KMS-11 (cell line): ENCODE results near the gene PTPRN2.

ENCODE experiments used
- H2AFZ ChIP-seq: fragments of 200-600 bp; sonication (generic); 2 replicates; pipeline ENCODE4 v1.6.1; 2016; ENCODE audit warnings: antibody characterized with exemption, mixed run types, low read depth
- H3K27ac ChIP-seq: fragments of 200-600 bp; sonication (generic); 2 replicates; pipeline ENCODE4 v1.6.1; 2016; ENCODE audit warnings: mild to moderate bottlenecking, mixed run types
- H3K27me3 ChIP-seq: fragments of 200-600 bp; sonication (generic); 2 replicates; pipeline ENCODE4 v1.6.1; 2017; ENCODE audit warnings: mild to moderate bottlenecking, low read depth, mixed run types, moderate library complexity; ENCODE audit not compliant: insufficient read depth
- H3K36me3 ChIP-seq: fragments of 200-600 bp; sonication (generic); 2 replicates; pipeline ENCODE4 v1.6.1; 2017; ENCODE audit warnings: mild to moderate bottlenecking, mixed run types; ENCODE audit not compliant: insufficient read depth
- H3K4me1 ChIP-seq: fragments of 200-600 bp; sonication (generic); 2 replicates; pipeline ENCODE4 v1.6.1; 2016; ENCODE audit warnings: mild to moderate bottlenecking, low read depth, mixed run types; ENCODE audit not compliant: poor library complexity, severe bottlenecking
- H3K4me2 ChIP-seq: fragments of 200-600 bp; sonication (generic); 2 replicates; pipeline ENCODE4 v1.7.0; 2016; ENCODE audit warnings: mild to moderate bottlenecking, mixed run types
- H3K4me3 ChIP-seq: fragments of 200-600 bp; sonication (generic); IDR thresholded peaks from 2 replicates; pipeline ENCODE4 v1.6.1; 2017; ENCODE audit warnings: low read depth, low read length, mixed read lengths; ENCODE audit not compliant: insufficient read depth
- H3K79me2 ChIP-seq: fragments of 200-600 bp; sonication (generic); 2 replicates; pipeline ENCODE4 v1.6.1; 2016; ENCODE audit warnings: low read depth, mixed run types; ENCODE audit not compliant: insufficient read depth
- H3K9ac ChIP-seq: fragments of 200-600 bp; sonication (generic); 2 replicates; pipeline ENCODE4 v1.6.1; 2016; ENCODE audit warnings: mild to moderate bottlenecking, mixed run types
- H4K20me1 ChIP-seq: fragments of 200-600 bp; sonication (generic); 2 replicates; pipeline ENCODE4 v1.6.1; 2016; ENCODE audit warnings: mild to moderate bottlenecking, mixed run types; ENCODE audit not compliant: insufficient read depth
- TF ChIP-seq, protein P1 (sequence below): fragments of 200-600 bp; sonication (generic); conservative IDR thresholded peaks from 2 replicates; pipeline ENCODE4 v1.6.1; 2017; ENCODE audit warnings: low read depth, mild to moderate bottlenecking, antibody characterized with exemption, low read length, moderate library complexity, mixed read lengths

The PTPRN2 gene

DNA sequence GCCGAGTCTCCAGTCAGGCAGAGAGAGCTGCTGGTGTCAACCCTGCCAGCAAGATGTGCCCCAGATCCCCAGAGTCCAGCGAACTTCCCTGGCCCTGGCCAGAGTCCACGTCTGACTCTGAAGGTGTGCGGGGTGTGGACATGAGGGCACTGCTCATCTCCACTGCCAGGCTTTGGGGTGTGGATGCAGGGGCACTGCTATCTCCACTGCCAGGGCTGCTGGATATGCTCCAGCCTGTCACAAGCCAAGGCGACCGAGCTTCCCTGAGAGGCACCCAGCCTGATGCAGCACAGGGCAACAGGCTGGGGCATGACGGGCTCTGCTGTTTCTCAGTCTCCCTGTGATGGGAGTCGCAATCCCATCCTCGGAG is 596.8 kb downstream of the PTPRN2 start:
- H3K79me2 ChIP-seq = no peaks in the 10 kb centered on the region
- H3K27ac ChIP-seq = no peak overlapping the region
- TF ChIP-seq, protein P1, sequence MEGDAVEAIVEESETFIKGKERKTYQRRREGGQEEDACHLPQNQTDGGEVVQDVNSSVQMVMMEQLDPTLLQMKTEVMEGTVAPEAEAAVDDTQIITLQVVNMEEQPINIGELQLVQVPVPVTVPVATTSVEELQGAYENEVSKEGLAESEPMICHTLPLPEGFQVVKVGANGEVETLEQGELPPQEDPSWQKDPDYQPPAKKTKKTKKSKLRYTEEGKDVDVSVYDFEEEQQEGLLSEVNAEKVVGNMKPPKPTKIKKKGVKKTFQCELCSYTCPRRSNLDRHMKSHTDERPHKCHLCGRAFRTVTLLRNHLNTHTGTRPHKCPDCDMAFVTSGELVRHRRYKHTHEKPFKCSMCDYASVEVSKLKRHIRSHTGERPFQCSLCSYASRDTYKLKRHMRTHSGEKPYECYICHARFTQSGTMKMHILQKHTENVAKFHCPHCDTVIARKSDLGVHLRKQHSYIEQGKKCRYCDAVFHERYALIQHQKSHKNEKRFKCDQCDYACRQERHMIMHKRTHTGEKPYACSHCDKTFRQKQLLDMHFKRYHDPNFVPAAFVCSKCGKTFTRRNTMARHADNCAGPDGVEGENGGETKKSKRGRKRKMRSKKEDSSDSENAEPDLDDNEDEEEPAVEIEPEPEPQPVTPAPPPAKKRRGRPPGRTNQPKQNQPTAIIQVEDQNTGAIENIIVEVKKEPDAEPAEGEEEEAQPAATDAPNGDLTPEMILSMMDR = no peak
- H3K4me3 ChIP-seq = no peak overlapping the region
- H3K4me2 ChIP-seq = no peak overlapping the region
- no peaks in the 10 kb centered on the region for H3K36me3 ChIP-seq
- no peak overlapping the region for H3K9ac ChIP-seq
- no peaks in the 10 kb centered on the region for H3K4me1 ChIP-seq
- H4K20me1 ChIP-seq = no peaks in the 10 kb centered on the region
- H3K27me3 ChIP-seq = no peaks in the 10 kb centered on the region; the same call in 1 of the 2 replicates
- H2AFZ ChIP-seq = no peak overlapping the region

DNA sequence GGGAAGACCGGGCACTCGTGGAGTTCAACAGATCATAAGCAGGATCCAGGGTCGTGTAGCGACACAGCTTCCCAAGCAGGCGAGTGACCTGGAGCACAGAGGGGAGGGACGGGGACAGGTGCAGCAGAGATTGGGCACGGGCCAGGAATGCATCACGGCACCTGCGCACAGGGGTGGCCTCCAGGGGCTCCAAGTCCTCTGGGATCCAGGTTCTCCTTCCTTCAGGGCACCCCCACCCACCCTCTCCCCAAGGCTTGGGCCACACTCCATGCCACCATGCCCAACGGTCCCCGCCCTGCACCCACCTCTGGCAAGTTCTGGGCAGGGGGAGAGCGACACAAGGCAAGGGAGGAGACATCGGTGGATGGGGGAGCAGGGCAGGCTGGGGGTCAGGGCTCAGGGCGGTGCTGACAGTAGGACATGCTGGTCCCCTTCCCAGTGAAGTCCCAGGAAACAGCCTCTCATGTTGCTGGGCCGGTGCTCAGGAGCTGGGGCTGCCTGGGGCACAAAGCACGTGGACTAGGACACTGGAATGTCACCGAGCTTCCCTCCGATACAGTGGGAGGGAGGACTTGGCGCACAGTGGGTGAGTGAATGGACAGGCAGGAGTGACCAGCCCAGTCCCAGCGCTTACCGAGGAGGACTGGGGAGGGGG is 597.3 kb downstream of the PTPRN2 start:
- peaks cover 2% of the 10 kb centered on the region; the same call in 1 of the 2 replicates for H3K27me3 ChIP-seq
- H3K9ac ChIP-seq = no peak overlapping the region
- TF ChIP-seq, protein P1 = no peak
- no peak overlapping the region for H3K27ac ChIP-seq
- no peak overlapping the region for H3K4me3 ChIP-seq
- H3K79me2 ChIP-seq = no peaks in the 10 kb centered on the region
- H2AFZ ChIP-seq = no peak overlapping the region
- no peaks in the 10 kb centered on the region for H3K4me1 ChIP-seq
- H3K36me3 ChIP-seq = no peaks in the 10 kb centered on the region
- H3K4me2 ChIP-seq = no peak overlapping the region
- H4K20me1 ChIP-seq = no peaks in the 10 kb centered on the region

DNA sequence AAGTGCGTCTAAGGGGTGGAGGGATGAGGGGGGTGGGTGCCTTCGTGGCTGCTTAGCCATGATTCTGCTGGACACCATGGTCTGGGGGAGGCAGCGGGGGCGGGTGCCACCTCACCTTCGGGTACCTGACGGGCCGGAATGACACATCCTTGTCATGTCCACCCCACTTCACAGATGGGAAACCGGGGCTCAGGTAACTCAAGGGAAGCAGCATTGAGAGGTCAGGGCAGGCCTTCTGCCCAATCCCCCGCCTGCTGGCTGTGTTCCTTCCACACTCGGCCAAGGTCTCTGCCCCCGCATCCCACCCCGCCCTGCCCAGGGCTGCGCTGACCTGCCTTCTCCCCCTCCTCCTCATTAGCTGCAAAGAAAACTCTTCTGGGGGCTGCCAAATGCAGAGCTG is 598.0 kb downstream of the PTPRN2 start:
- Histone ChIP-seq H3K9ac (no peak overlapping the region), H3K4me1 (no peaks in the 10 kb centered on the region), H3K36me3 (no peaks in the 10 kb centered on the region), H3K4me3 (no peak overlapping the region), H3K27me3 (peaks cover 3% of the 10 kb centered on the region; the same call in 1 of the 2 replicates), H3K4me2 (no peak overlapping the region), H3K79me2 (no peaks in the 10 kb centered on the region), H2AFZ (no peak overlapping the region), H3K27ac (no peak overlapping the region), H4K20me1 (no peaks in the 10 kb centered on the region)
- TF ChIP-seq, protein P1 = no peak

DNA sequence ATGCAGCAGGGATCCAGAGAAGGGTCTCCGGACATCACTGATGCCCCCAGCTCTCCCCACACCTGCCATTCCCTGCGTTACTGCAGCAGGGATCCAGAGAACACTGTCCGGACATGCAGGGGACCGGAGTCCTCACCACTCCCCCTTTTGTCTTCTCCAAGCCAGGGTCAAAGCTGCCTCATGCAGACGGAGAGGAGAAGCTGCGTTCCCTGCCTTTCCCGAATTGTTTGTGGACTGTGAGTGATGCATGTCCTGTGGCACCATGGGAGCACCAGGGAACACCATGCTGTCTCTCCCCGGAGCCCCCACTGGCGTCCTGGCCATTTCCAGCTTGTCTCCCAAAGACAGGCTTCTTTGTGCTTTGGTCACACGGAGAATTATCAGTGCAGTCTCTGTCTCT is 599.7 kb downstream of the PTPRN2 start:
- no peak overlapping the region for H3K9ac ChIP-seq
- H3K4me2 ChIP-seq = no peak overlapping the region
- H3K27me3 ChIP-seq = peaks cover 3% of the 10 kb centered on the region; the same call in 1 of the 2 replicates
- no peaks in the 10 kb centered on the region for H3K36me3 ChIP-seq
- no peak overlapping the region for H3K27ac ChIP-seq
- TF ChIP-seq, protein P1 = no peak
- no peak overlapping the region for H2AFZ ChIP-seq
- H4K20me1 ChIP-seq = no peaks in the 10 kb centered on the region
- H3K4me3 ChIP-seq = no peak overlapping the region
- H3K4me1 ChIP-seq = no peaks in the 10 kb centered on the region
- no peaks in the 10 kb centered on the region for H3K79me2 ChIP-seq
